ENCODE results near the gene CDC42.
"Not testable (repeated sequence)": the region's sequence is repeated elsewhere in the genome, so short reads cannot be mapped to it uniquely, and the experiment has no call there.

DNA sequence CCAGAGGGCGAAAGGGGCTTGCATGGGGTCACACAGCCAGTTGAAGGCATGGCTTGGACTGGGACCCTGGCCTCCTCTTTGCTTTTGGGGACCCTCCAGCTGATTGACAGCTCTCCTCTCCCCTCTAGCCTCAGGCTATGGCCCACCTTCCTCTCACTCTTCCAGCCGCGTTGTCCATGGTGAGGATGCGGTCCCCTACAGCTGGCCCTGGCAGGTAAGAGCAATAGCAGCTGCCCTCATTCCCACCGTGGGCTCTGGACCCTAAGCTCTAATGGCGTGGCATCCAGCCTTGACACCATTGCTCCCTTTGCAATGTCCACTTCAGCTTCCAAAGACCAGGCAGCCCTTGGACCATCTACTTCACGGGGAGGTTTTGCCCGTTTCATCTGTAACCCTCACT is 49.6 kb upstream of the CDC42 start:
- TF ChIP-seq, protein P1, sequence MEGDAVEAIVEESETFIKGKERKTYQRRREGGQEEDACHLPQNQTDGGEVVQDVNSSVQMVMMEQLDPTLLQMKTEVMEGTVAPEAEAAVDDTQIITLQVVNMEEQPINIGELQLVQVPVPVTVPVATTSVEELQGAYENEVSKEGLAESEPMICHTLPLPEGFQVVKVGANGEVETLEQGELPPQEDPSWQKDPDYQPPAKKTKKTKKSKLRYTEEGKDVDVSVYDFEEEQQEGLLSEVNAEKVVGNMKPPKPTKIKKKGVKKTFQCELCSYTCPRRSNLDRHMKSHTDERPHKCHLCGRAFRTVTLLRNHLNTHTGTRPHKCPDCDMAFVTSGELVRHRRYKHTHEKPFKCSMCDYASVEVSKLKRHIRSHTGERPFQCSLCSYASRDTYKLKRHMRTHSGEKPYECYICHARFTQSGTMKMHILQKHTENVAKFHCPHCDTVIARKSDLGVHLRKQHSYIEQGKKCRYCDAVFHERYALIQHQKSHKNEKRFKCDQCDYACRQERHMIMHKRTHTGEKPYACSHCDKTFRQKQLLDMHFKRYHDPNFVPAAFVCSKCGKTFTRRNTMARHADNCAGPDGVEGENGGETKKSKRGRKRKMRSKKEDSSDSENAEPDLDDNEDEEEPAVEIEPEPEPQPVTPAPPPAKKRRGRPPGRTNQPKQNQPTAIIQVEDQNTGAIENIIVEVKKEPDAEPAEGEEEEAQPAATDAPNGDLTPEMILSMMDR (conservative IDR thresholded peaks at IDR 0.05; ENCODE audit: low read depth, low read length), result not testable (repeated sequence)
- TF ChIP-seq EZH2phosphoT487 (IDR thresholded peaks at IDR 0.05; ENCODE audit: borderline replicate concordance, low read length); EZH2 (IDR thresholded peaks at IDR 0.05; ENCODE audit: low read length, unreplicated experiment): not testable (repeated sequence)
